ENCODE results near the gene DYNC1LI2.
A peak's percentile ranks its signal among the peaks of the same experiment; 100 is the strongest.

The DYNC1LI2 gene

DNA sequence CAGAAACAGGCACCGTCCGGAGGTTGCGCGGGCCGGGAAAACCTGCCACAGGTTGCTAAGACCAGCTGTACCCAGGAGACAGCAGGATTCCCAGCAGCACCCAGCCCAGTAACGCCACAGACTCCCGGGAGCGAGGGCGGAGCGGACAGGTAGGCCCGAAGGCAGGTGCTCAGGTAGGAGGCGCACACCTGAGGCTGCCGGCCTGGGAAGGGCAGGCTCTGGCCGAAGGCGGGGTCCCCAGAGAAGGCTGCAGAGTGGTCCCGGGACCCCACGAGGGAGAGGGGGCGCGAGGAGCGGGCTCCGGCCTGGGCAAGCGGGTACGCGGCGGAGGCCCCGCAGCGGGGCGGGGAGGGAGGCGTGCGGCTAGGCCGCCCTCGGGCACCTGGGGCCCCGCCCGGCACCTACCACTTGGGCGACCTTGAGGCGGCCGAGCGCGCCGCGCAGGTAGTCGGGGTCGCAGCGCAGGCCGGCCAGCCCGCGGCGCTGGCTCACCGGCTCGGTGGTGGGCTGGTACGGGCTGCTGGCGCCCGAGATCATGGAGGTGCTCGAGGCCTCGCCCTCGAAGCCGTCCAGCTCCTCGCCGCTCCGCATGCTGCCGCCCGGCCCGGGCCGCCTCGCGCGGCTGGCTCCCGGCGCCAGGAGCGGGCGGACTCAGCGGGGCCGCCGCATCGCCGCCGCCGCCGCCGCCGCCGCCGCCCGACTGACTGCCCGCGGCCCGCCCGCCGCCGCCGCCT lies 55.3 kb downstream of the DYNC1LI2 start:
- H3K9ac ChIP-seq (ENCODE audit: low read length): peak overlapping the region; percentile 85
- WGBS: 3% methylated on average over 51 of the region's 91 CpGs

DNA sequence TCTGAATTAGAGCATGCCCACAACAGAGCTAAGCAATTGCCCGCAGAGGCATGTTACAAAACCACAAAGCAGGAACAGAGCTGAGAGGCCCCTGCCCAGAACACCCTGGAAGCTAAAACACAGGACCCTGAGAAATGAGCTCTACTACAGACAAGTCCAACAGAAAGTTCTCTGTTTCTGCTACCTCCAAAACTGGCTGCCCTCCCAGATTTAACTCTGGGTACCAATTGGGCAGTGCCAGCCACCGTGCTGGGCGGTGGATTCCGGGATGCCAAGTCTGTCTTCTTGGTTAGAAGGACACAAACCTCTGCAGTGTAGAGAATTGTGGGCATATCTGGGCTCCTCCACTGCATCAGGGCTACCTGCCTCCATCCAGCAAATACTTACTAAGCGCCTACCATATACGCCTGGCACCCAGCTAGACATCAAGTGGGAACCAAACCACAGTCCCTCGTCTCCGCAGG lies 55.9 kb downstream of the DYNC1LI2 start:
- Histone ChIP-seq H3K9me3 (ENCODE audit: control insufficient read depth, low read length) (no peaks in the 10 kb centered on the region), H2AK5ac (ENCODE audit: low read length, severe bottlenecking) (peak overlapping the region; percentile 27), H2BK15ac (ENCODE audit: low read depth, poor library complexity, severe bottlenecking) (no peak overlapping the region), H2AFZ (ENCODE audit: low read depth, low read length) (peak overlapping the region; percentile 24), H2BK120ac (ENCODE audit: low read depth, low read length) (no peak overlapping the region), H3K27me3 (ENCODE audit: control insufficient read depth in 1 of 2, insufficient read depth in 1 of 2, low read length in 2 of 2) (no peaks in the 10 kb centered on the region), H3K4me3 (ENCODE audit: insufficient read depth in 1 of 2, low read depth in 1 of 2, low read length in 2 of 2) (peak overlapping the region; percentile 79 to 84), H3K36me3 (ENCODE audit: control insufficient read depth in 1 of 2, insufficient read depth in 2 of 2, low read depth in 1 of 2, low read length in 2 of 2) (no peaks in the 10 kb centered on the region), H3K79me1 (replicated peaks; ENCODE audit: low read length, poor library complexity, severe bottlenecking) (peaks cover 29% of the 10 kb centered on the region), H2BK5ac (ENCODE audit: low read depth, low read length, poor library complexity, severe bottlenecking) (no peak overlapping the region), H4K8ac (ENCODE audit: low read length) (no peak overlapping the region), H3K4me1 (ENCODE audit: control insufficient read depth, insufficient read depth, low read depth, low read length) (peaks cover 26% of the 10 kb centered on the region), H3K4me2 (ENCODE audit: low read length, poor library complexity, severe bottlenecking) (peak overlapping the region; percentile 69), H3K18ac (ENCODE audit: low read depth in 1 of 2, low read length in 2 of 2) (peak overlapping the region in 1 of 2 experiments; percentile 79), H3K9ac (ENCODE audit: low read length) (peak overlapping the region; percentile 85), H3K27ac (ENCODE audit: low read length, poor library complexity, severe bottlenecking) (no peak overlapping the region), H3K23ac (ENCODE audit: low read length in 2 of 2) (peak overlapping the region in 1 of 2 experiments; percentile 14), H4K91ac (ENCODE audit: low read length) (no peak overlapping the region), H3K4ac (ENCODE audit: low read depth in 1 of 2, low read length in 2 of 2) (peak overlapping the region in 1 of 2 experiments; percentile 9), H2BK12ac (ENCODE audit: low read length in 2 of 2) (no peak overlapping the region), H3K14ac (ENCODE audit: low read length in 2 of 2) (no peak overlapping the region)
- 71% methylated on average over 8 of the region's 8 CpGs for WGBS
- DNase-seq: no peak

More for the DNA sequence above, 55.3 kb downstream of the DYNC1LI2 start:
- Histone ChIP-seq H3K36me3 (ENCODE audit: control insufficient read depth in 1 of 2, insufficient read depth in 2 of 2, low read depth in 1 of 2, low read length in 2 of 2) (no peaks in the 10 kb centered on the region), H2BK15ac (ENCODE audit: low read depth, poor library complexity, severe bottlenecking) (peak overlapping the region; percentile 80), H3K14ac (ENCODE audit: low read length in 2 of 2) (peak overlapping the region in 1 of 2 experiments; percentile 90), H3K27ac (ENCODE audit: low read length, poor library complexity, severe bottlenecking) (no peak overlapping the region), H4K8ac (ENCODE audit: low read length) (peak overlapping the region; percentile 77), H3K4me3 (ENCODE audit: insufficient read depth in 1 of 2, low read depth in 1 of 2, low read length in 2 of 2) (peak overlapping the region; percentile 79 to 84), H2BK5ac (ENCODE audit: low read depth, low read length, poor library complexity, severe bottlenecking) (peak overlapping the region; percentile 25), H3K4me2 (ENCODE audit: low read length, poor library complexity, severe bottlenecking) (peak overlapping the region; percentile 69), H2AFZ (ENCODE audit: low read depth, low read length) (peak overlapping the region; percentile 86), H2BK120ac (ENCODE audit: low read depth, low read length) (peak overlapping the region; percentile 49), H3K4ac (ENCODE audit: low read depth in 1 of 2, low read length in 2 of 2) (peak overlapping the region; percentile 4 to 9), H3K4me1 (ENCODE audit: control insufficient read depth, insufficient read depth, low read depth, low read length) (peaks cover 24% of the 10 kb centered on the region), H2BK12ac (ENCODE audit: low read length in 2 of 2) (peak overlapping the region in 1 of 2 experiments; percentile 55), H3K23ac (ENCODE audit: low read length in 2 of 2) (peak overlapping the region; percentile 34 to 62), H4K91ac (ENCODE audit: low read length) (peak overlapping the region; percentile 75), H3K9me3 (ENCODE audit: control insufficient read depth, low read length) (no peaks in the 10 kb centered on the region), H3K18ac (ENCODE audit: low read depth in 1 of 2, low read length in 2 of 2) (peak overlapping the region; percentile 79 to 81), H2AK5ac (ENCODE audit: low read length, severe bottlenecking) (no peak overlapping the region), H3K79me1 (replicated peaks; ENCODE audit: low read length, poor library complexity, severe bottlenecking) (peaks cover 29% of the 10 kb centered on the region), H3K27me3 (ENCODE audit: control insufficient read depth in 1 of 2, insufficient read depth in 1 of 2, low read length in 2 of 2) (no peaks in the 10 kb centered on the region)
- no peak for DNase-seq

DNA sequence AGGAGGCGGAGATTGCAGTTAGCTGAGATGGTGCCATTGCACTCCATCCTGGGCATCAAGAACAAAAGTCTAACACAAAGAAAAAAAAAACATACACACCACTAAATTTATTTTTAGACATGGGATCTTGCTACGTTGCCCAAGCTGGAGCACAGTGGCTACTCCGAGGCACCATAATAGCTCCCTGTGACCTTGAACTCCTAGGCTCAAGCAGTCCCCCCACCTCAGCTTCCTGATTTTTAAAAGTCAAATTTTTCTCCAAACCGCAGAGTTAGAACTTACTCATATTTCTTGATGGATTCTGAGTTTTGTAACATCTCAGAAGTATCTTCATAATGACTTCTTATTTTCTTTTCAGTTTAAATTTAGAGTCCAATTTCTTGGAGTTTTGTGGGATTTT lies 58.3 kb downstream of the DYNC1LI2 start:
- Histone ChIP-seq H4K91ac (ENCODE audit: low read length) (no peak overlapping the region), H2BK15ac (ENCODE audit: low read depth, poor library complexity, severe bottlenecking) (no peak overlapping the region), H3K27me3 (ENCODE audit: control insufficient read depth in 1 of 2, insufficient read depth in 1 of 2, low read length in 2 of 2) (no peaks in the 10 kb centered on the region), H3K27ac (ENCODE audit: low read length, poor library complexity, severe bottlenecking) (no peak overlapping the region), H3K4me3 (ENCODE audit: insufficient read depth in 1 of 2, low read depth in 1 of 2, low read length in 2 of 2) (no peak overlapping the region), H3K79me1 (replicated peaks; ENCODE audit: low read length, poor library complexity, severe bottlenecking) (peaks cover 32% of the 10 kb centered on the region), H3K18ac (ENCODE audit: low read depth in 1 of 2, low read length in 2 of 2) (no peak overlapping the region), H4K8ac (ENCODE audit: low read length) (no peak overlapping the region), H2BK5ac (ENCODE audit: low read depth, low read length, poor library complexity, severe bottlenecking) (no peak overlapping the region), H2BK12ac (ENCODE audit: low read length in 2 of 2) (no peak overlapping the region), H2BK120ac (ENCODE audit: low read depth, low read length) (no peak overlapping the region), H2AK5ac (ENCODE audit: low read length, severe bottlenecking) (no peak overlapping the region), H3K23ac (ENCODE audit: low read length in 2 of 2) (no peak overlapping the region), H3K14ac (ENCODE audit: low read length in 2 of 2) (no peak overlapping the region), H3K9me3 (ENCODE audit: control insufficient read depth, low read length) (no peaks in the 10 kb centered on the region), H2AFZ (ENCODE audit: low read depth, low read length) (no peak overlapping the region), H3K9ac (ENCODE audit: low read length) (no peak overlapping the region), H3K36me3 (ENCODE audit: control insufficient read depth in 1 of 2, insufficient read depth in 2 of 2, low read depth in 1 of 2, low read length in 2 of 2) (no peaks in the 10 kb centered on the region), H3K4me2 (ENCODE audit: low read length, poor library complexity, severe bottlenecking) (no peak overlapping the region), H3K4ac (ENCODE audit: low read depth in 1 of 2, low read length in 2 of 2) (no peak overlapping the region), H3K4me1 (ENCODE audit: control insufficient read depth, insufficient read depth, low read depth, low read length) (peaks cover 30% of the 10 kb centered on the region)
- no peak for DNase-seq
- WGBS: 92% methylated on average over 3 of the region's 4 CpGs

DNA sequence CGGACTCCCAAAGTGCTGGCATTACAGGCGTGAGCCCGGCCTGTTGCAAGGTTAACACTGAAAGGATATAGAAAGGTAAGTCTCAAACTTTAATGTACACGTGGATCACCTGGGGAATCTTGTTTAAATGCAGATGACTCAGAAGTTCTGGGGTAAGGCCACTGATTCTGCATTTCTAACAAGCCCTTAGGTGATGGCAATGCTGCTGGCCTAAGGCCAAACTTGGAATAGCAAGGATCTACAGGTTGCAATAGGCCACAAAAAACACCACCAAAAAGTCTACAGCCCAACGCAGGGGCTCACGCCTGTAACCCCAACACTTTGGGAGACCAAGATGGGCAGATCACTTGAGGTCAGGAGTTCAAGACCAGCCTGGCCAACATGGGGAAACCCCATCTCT lies 59.1 kb downstream of the DYNC1LI2 start:
- Histone ChIP-seq H3K4ac (ENCODE audit: low read depth in 1 of 2, low read length in 2 of 2) (no peak overlapping the region), H2AK5ac (ENCODE audit: low read length, severe bottlenecking) (no peak overlapping the region), H3K27ac (ENCODE audit: low read length, poor library complexity, severe bottlenecking) (no peak overlapping the region), H2BK12ac (ENCODE audit: low read length in 2 of 2) (no peak overlapping the region), H3K9me3 (ENCODE audit: control insufficient read depth, low read length) (no peaks in the 10 kb centered on the region), H2BK15ac (ENCODE audit: low read depth, poor library complexity, severe bottlenecking) (no peak overlapping the region), H3K14ac (ENCODE audit: low read length in 2 of 2) (no peak overlapping the region), H3K9ac (ENCODE audit: low read length) (no peak overlapping the region), H2BK5ac (ENCODE audit: low read depth, low read length, poor library complexity, severe bottlenecking) (no peak overlapping the region), H3K27me3 (ENCODE audit: control insufficient read depth in 1 of 2, insufficient read depth in 1 of 2, low read length in 2 of 2) (no peaks in the 10 kb centered on the region), H3K4me2 (ENCODE audit: low read length, poor library complexity, severe bottlenecking) (no peak overlapping the region), H4K8ac (ENCODE audit: low read length) (no peak overlapping the region), H3K4me3 (ENCODE audit: insufficient read depth in 1 of 2, low read depth in 1 of 2, low read length in 2 of 2) (no peak overlapping the region), H3K18ac (ENCODE audit: low read depth in 1 of 2, low read length in 2 of 2) (no peak overlapping the region), H2AFZ (ENCODE audit: low read depth, low read length) (no peak overlapping the region), H4K91ac (ENCODE audit: low read length) (no peak overlapping the region), H3K23ac (ENCODE audit: low read length in 2 of 2) (no peak overlapping the region), H2BK120ac (ENCODE audit: low read depth, low read length) (no peak overlapping the region), H3K4me1 (ENCODE audit: control insufficient read depth, insufficient read depth, low read depth, low read length) (peaks cover 30% of the 10 kb centered on the region), H3K79me1 (replicated peaks; ENCODE audit: low read length, poor library complexity, severe bottlenecking) (peaks cover 37% of the 10 kb centered on the region), H3K36me3 (ENCODE audit: control insufficient read depth in 1 of 2, insufficient read depth in 2 of 2, low read depth in 1 of 2, low read length in 2 of 2) (no peaks in the 10 kb centered on the region)
- 89% methylated on average over 6 of the region's 6 CpGs for WGBS
- no peak for DNase-seq
